ENCODE data around the gene ACY1. TPM values are rescaled to one million over a fixed set of nuclear protein-coding genes. Genes with fewer than 3 reads are reported as not detected.

The ACY1 gene
- total RNA-seq, 1 experiment from 2014 or later = 62.6 TPM

DNA sequence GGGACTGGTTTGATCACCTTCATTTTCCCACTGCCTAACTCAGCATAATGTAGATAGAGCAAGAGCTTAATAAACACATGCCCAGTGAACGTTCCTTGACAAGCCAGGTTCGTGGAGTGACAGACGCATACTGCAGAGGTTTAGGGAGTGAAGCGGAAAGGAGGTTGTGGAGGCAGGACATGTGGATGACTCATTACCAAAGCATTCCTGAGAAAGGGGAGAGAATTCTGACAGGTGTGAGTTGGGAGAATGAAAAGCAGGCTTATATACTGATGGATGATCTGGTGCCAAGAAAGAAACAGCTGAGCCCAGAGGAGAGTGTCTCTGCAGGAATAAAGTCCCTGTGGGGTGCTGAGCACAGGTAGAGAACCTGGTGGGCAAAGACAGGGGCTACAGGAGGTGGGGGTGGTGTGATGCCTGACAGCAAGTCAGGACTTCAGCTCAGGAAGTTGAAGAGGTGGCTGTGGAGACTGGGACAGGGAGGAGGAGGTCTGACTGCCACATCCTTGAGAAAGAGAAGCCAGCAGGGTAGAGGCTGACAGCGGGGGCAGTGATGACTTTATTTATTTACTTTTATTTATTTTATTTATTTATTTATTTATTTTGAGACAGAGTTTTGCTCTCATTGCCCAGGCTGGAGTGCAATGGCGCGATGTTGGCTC lies 14.7 kb downstream of the ACY1 start:
- peak overlapping the region in 2 of 3 experiments; percentile 33 to 35; a peak in 3 of 7 replicates for H3K27ac Mint-ChIP-seq
- H3K9me3 Mint-ChIP-seq = no peaks in the 10 kb centered on the region; a peak in 1 of 5 replicates
- peaks cover 4% of the 10 kb centered on the region for H3K27me3 Mint-ChIP-seq (ENCODE audit: low read depth)
- Histone ChIP-seq H2AFZ (ENCODE audit: low read length) (no peak overlapping the region), H2BK12ac (ENCODE audit: insufficient read length, low read depth, low read length) (no peak overlapping the region), H2BK120ac (ENCODE audit: low read depth, low read length, poor library complexity, severe bottlenecking) (no peak overlapping the region), H3K4me1 (ENCODE audit: insufficient read depth, low read length) (peaks cover 7% of the 10 kb centered on the region), H2BK5ac (ENCODE audit: insufficient read length, low read length) (no peak overlapping the region), H3K14ac (ENCODE audit: insufficient read depth, low read length) (no peak overlapping the region), H3K23me2 (ENCODE audit: insufficient read length, low read depth, low read length, poor library complexity, severe bottlenecking) (peaks cover 11% of the 10 kb centered on the region), H4K91ac (ENCODE audit: insufficient read length, low read depth, low read length) (no peak overlapping the region), H2AK5ac (ENCODE audit: insufficient read length, low read length) (no peak overlapping the region), H3K27ac (ENCODE audit: insufficient read length, low read depth, low read length) (no peak overlapping the region), H3K18ac (ENCODE audit: insufficient read length, low read depth, low read length) (no peak overlapping the region), H4K5ac (ENCODE audit: insufficient read length, low read depth, low read length) (no peak overlapping the region), H3K9me3 (ENCODE audit: control insufficient read depth, low read depth, low read length) (no peaks in the 10 kb centered on the region), H3K79me2 (ENCODE audit: insufficient read depth, low read length) (peaks cover 10% of the 10 kb centered on the region; the same call in 1 of the 2 replicates), H3K23ac (ENCODE audit: insufficient read length, low read depth, low read length) (no peak overlapping the region), H4K8ac (replicated peaks; ENCODE audit: insufficient read length, low read depth, low read length) (no peak overlapping the region), H3K4ac (ENCODE audit: low read depth, low read length) (no peak overlapping the region), H3K79me1 (ENCODE audit: insufficient read depth, low read depth, low read length, poor library complexity, severe bottlenecking) (peaks cover 7% of the 10 kb centered on the region), H2BK20ac (ENCODE audit: low read depth, low read length, poor library complexity, severe bottlenecking) (no peak overlapping the region), H3K4me2 (ENCODE audit: insufficient read depth, insufficient read length, low read length) (peak overlapping the region; percentile 20), H2BK15ac (ENCODE audit: low read depth, low read length) (no peak overlapping the region), H3K9ac (ENCODE audit: extremely low read depth, insufficient read length, low read length) (no peak overlapping the region), H4K20me1 (ENCODE audit: control insufficient read depth, insufficient read depth, insufficient read length) (peaks cover 2% of the 10 kb centered on the region), H3T11ph (ENCODE audit: low read length) (no peak overlapping the region), H3K56ac (ENCODE audit: insufficient read length, low read depth, low read length) (no peak overlapping the region), H3K27me3 (ENCODE audit: insufficient read depth, low read length) (no peaks in the 10 kb centered on the region)
- H3K36me3 Mint-ChIP-seq (ENCODE audit: insufficient read depth in 1 of 3, low read depth in 3 of 3) = peaks cover 26 to 28% (median 27%) of the 10 kb centered on the region in 3 experiments
- TF ChIP-seq, protein P1, sequence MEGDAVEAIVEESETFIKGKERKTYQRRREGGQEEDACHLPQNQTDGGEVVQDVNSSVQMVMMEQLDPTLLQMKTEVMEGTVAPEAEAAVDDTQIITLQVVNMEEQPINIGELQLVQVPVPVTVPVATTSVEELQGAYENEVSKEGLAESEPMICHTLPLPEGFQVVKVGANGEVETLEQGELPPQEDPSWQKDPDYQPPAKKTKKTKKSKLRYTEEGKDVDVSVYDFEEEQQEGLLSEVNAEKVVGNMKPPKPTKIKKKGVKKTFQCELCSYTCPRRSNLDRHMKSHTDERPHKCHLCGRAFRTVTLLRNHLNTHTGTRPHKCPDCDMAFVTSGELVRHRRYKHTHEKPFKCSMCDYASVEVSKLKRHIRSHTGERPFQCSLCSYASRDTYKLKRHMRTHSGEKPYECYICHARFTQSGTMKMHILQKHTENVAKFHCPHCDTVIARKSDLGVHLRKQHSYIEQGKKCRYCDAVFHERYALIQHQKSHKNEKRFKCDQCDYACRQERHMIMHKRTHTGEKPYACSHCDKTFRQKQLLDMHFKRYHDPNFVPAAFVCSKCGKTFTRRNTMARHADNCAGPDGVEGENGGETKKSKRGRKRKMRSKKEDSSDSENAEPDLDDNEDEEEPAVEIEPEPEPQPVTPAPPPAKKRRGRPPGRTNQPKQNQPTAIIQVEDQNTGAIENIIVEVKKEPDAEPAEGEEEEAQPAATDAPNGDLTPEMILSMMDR (conservative IDR thresholded peaks at IDR 0.05) = no peak
- no peak for DNase-seq
- no CpG with 5 or more reads among the region's 7 CpGs for WGBS (ENCODE audit: extremely low coverage, insufficient read length, low lambda C conversion rate)
- peaks cover 31 to 39% of the 10 kb centered on the region in 2 experiments for H3K4me1 Mint-ChIP-seq
- H3K4me3 Mint-ChIP-seq = 0 out of 5 replicates have a peak overlapping the region, but pooled peaks of 1 of the 2 experiments have one; percentile 1

Measured in H9 (cell line).